T-helper 1 cell (primary cell): ENCODE measurements around the gene RIOK3.
"Not testable (repeated sequence)": the region's sequence is repeated elsewhere in the genome, so short reads cannot be mapped to it uniquely, and the experiment has no call there.

Experiments used
- DNase-seq, 5 donors: peaks; one replicate each; pipeline ENCODE4 v3.0.0-alpha.2; 2012 to 2020

RIOK3 gene

DNA sequence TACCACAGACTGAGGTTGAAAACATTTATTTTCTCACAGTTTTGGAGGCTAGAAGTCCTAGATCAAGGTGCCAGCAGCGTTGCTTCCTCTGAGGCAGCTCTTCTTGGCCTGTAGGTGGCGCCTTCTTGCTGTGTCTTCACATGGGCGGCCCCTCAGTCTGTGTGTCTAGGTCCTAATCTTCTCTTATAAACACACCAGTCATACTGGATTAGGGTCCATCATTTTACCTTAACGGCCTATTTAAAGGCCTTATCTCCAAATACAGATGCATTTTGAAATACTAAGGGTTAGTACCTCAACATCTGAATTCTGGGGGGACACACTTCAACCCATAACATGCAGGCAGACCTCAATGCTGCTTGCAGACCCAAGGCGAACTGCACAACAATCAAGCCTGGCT is 45.8 kb downstream of the RIOK3 start:
- DNase-seq: peak; percentile 35 to 79 (median 59)

- DNase-seq: no peak
Observed at GRCh38 chr18:23499291-23499781, 46.2 kb downstream of the RIOK3 start.

GRCh38 chr18:23501626-23502025 is 48.5 kb downstream of the RIOK3 start:
- DNase-seq: no peak

GRCh38 chr18:23502516-23503037 is 49.5 kb downstream of the RIOK3 start:
- DNase-seq: no peak

DNA sequence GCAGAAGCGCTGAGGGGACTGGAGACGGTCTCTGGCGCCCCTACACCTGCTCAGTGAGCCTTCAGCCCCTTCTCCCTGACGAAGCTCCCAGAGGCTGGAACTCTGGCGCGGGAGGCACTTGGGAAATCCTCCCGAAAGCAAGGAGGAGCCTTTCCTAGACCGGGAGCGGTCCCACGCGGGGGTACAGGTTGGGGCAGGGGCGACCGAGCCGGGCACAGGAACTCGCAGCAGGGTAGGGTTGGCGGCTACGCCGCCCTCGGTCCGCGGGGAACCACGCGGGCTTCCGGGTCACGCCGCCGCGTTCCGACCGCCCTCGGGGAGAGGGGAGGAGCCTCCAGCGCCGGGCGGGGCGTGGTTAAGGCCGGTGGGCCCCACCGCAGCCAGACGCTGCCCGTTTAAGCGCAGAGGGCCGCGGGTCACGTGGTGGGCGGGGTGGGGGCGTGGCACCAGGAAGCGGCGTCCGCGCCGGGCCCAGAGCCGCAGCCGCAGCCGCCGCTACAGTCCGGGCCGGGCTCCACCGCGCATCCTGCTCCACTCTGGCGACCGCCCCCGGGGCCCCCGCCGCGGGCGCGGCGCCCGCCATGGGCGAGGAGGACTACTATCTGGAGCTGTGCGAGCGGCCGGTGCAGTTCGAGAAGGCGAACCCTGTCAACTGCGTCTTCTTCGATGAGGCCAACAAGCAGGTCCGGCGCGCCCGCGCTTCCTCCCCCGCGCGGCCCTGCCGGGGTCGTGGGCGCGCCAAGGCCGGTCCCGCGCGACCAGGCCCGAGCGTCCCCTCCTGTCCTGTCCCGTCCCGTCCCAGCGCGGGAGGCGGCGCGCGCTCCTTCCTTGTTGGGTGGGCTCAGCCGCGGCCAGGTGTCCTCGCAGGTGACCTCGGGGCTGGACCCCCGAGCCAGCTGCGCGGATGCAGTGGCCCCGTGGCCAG is 50.2 kb downstream of the RIOK3 start, which contains the start of gene RMC1:
Gene RMC1, plus strand, starts transcription at position 474 of the 925 bp plus-strand sequence. Its CDS starts 108 bp downstream, at position 582.
- DNase-seq: peak; percentile 93 to 97 (median 94)

- DNase-seq: peak in 1 of 5 donors; percentile 10
Observed at GRCh38 chr18:23503963-23504344, 50.9 kb downstream of the RIOK3 start.

GRCh38 chr18:23504720-23505119 is 51.6 kb downstream of the RIOK3 start:
- DNase-seq: peak in 1 of 5 donors; percentile 53

DNA sequence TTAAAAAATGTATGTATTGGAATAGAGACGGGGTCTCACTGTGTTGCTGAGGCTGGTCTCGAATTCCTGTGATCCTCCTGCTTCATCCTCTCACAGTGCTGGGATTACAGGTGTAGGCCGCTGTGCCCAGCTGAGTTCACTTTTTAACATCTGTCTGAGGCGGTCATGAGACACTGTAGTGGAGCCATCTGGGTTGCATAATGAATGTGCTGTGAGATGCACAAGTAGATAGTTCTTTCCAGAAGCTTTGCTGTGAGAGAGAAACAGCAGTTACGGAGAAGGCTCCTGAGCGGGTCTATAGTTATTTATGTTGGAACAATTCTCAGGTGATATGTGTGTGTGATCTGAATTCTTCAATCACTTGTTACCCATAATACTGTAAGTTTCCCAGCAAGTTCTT is 53.3 kb downstream of the RIOK3 start:
- DNase-seq: no peak

DNA sequence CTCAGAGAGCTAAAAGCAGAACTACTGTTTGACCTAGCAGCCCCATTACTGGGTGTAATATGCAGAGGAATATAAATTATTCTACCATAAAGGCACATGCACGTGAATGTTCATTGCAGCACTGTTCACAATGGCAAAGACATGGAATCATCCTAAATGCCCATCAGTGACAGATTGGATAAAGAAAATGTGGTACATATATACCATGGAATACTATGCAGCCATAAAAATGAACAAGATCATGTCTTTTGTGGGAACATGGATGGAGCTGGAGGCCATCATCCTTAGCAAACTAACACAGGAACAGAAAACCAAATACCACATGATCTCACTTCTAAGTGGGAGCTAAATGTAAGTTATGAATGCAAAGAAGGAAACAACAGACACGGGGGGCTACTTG is 57.8 kb downstream of the RIOK3 start:
- not testable (repeated sequence) for DNase-seq

DNA sequence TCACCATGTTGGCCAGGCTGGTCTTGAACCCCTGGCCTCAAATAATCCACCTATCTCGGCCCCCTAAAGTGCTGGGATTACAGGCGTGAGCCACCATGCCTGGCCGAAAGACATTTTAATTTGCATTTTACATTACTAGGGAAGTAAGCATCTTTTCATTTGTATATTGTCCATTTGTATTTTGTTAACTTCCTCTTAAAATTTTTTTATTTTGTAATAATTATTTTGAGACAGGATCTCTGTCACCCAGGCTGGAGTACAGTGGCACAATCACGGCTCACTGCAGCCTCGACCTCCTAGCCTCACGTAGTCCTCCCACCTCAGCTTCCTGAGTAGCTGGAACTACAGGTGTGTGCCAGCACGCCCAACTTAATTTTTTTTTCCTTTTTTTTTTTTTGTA is 59.1 kb downstream of the RIOK3 start:
- not testable (repeated sequence) for DNase-seq

DNA sequence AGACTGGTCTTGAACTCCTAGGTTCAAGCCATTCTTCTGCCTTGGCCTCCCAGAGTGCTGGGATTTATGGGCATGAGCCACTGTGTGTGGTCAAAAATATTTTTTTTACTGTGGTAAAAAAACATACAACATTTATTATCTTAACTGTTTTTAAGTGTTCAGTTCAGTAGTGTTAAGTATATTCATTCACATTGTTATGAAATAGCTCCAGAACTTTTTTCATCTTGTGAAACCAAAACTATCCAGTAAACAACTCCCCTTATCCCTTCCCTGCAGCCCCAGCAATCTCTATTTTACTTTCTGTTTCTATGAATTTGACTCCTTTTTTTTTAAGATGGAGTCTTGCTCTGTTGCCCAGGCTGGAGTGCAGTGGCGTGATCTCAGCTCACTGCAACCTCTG is 59.6 kb downstream of the RIOK3 start:
- no peak for DNase-seq

- peak; percentile 49 to 76 (median 66) for DNase-seq
Observed at GRCh38 chr18:23515911-23516546, 62.9 kb downstream of the RIOK3 start.

GRCh38 chr18:23519734-23520133 is 66.6 kb downstream of the RIOK3 start:
- DNase-seq: no peak

DNA sequence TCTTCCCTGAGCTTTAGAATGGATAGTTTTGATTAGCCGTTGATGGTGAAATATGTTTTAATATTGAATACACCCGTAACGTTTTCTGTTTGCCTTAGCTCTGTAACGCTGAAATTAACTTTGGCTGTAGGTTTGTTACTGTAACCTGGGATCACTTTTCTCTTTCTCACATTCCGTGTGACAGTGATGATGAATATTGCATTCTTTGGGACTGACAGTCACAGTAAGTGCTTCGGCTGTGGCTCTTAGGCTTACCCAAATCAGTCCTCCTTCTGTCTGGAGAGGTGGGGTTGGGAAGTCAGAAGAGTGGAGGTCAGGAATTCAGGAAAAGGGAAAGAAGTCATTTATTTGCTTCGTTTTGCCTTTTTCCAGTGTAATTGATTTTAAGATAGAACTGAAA is 68.2 kb downstream of the RIOK3 start:
- DNase-seq: no peak

DNA sequence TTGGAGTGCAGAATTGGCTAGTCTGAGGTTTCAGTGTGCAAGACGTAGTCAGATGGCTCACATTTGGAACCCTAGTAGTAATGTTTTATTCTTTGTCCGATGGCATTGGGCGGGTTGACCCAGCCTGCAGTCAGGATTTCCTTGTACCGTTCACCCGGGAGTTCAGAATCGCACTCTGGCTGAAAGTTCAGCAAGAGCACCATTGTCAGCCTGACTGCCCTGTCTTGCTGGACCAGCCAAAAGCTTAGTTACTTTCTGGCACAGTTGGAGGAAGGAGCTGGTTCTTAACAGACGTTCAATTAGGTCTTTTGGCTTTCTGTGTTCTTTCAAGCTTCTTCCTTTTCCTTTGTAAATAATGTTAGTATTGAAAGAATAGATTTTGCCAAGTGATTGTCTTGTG is 68.8 kb downstream of the RIOK3 start:
- DNase-seq: no peak

- no peak for DNase-seq
Observed at GRCh38 chr18:23523429-23524212, 70.5 kb downstream of the RIOK3 start.

GRCh38 chr18:23524213-23524707 is 71.2 kb downstream of the RIOK3 start:
- no peak for DNase-seq

GRCh38 chr18:23526501-23527063 is 73.5 kb downstream of the RIOK3 start:
- no peak for DNase-seq

DNA sequence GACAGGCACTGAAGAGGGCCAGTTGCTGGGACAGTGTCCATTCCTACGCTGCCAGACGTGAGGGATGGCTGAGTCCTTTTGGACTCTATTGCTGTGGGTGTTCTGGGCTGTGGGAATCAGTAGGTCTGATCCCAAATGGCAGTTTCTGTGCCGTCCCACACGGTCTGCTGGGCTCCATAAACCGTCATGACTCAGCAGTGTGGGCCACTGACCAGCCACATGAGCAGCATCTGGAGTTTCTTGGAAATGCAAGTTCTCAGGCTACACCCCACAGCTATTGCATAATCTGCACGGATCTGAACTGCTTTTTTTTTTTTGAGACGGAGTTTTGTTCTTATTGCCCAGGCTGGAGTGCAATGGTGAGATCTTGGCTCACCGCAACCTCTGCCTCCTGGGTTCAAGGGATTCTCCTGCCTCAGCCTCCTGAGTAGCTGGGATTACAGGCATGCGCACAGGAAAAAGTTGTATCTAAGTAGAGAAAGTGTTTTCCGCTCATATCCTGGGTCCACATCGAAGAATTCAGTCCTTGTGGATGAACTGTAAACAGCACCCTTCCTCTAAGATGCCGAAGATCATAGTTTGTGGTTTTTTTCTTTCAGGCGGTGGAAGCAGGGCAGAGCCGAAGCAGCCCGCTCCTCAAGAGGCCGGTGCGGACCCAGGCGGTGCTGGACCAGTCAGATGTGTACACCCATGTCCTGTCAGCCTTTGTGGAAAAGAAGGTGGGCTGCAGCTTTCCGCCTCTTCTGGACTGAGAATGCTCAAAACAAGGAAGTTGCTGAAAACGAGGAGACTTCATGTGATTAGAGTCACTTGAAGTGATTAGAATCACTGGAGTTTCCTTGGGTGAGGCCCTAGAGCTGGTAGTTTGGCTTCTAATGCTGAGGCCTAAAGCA is 75.7 kb downstream of the RIOK3 start:
- DNase-seq: no peak

GRCh38 chr18:23529604-23530003 is 76.5 kb downstream of the RIOK3 start:
- DNase-seq: no peak

DNA sequence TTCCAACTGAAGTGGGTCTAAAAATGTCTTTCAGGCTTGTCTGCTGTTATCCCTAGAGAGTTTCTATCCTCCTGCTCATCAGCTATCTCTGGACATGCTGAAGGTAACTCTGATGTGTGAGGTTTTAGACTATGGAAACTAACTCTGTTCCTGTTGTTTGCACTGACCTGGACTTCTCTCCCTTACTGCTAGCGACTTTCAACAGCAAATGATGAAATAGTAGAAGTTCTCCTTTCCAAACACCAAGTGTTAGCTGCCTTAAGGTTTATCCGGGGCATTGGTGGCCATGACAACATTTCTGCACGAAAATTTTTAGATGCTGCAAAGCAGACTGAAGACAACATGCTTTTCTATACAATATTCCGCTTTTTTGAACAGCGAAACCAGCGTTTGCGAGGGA is 77.1 kb downstream of the RIOK3 start:
- DNase-seq: no peak
